Stimulated activated naive CD8-positive, alpha-beta T cell treated with anti-CD3 and anti-CD28 coated beads, Interleukin-15, Interleukin-2, amounts not matched to agents 100 ng/mL and 50 ng/mL, for 24 hours (primary cell): ENCODE results near the gene ITGB2.
"Not testable (repeated sequence)": the region's sequence is repeated elsewhere in the genome, so short reads cannot be mapped to it uniquely, and the experiment has no call there.

Experiments
- H3K27ac Mint-ChIP-seq: one replicate; pipeline ENCODE4 v1.8.0; 2021; ENCODE audit warnings: mild to moderate bottlenecking, mixed read lengths
- H3K27me3 Mint-ChIP-seq: one replicate; pipeline ENCODE4 v1.8.0; 2021; ENCODE audit warnings: mixed read lengths
- H3K36me3 Mint-ChIP-seq: one replicate; pipeline ENCODE4 v1.8.0; 2021; ENCODE audit warnings: low read depth, mixed read lengths
- H3K4me1 Mint-ChIP-seq: one replicate; pipeline ENCODE4 v1.8.0; 2021; ENCODE audit warnings: low read depth, mixed read lengths
- H3K4me3 Mint-ChIP-seq: one replicate; pipeline ENCODE4 v1.8.0; 2021; ENCODE audit warnings: mild to moderate bottlenecking, mixed read lengths
- H3K9me3 Mint-ChIP-seq: one replicate; pipeline ENCODE4 v1.8.0; 2021; ENCODE audit warnings: mixed read lengths

The ITGB2 gene

GRCh38 chr21:44928500-44929241, 8.0 kb upstream of the ITGB2 start:
- peak overlapping the region; percentile 85 for H3K4me3 Mint-ChIP-seq
- H3K9me3 Mint-ChIP-seq, H3K27me3 Mint-ChIP-seq, H3K36me3 Mint-ChIP-seq: not testable (repeated sequence)
- peaks cover 83% of the 10 kb centered on the region for H3K4me1 Mint-ChIP-seq
- H3K27ac Mint-ChIP-seq: peak overlapping the region; percentile 79

- H3K27me3 Mint-ChIP-seq: no peaks in the 10 kb centered on the region
- H3K9me3 Mint-ChIP-seq: no peaks in the 10 kb centered on the region
- H3K4me3 Mint-ChIP-seq: peak overlapping the region; percentile 85
- H3K27ac Mint-ChIP-seq: peak overlapping the region; percentile 94
- peaks cover 87% of the 10 kb centered on the region for H3K4me1 Mint-ChIP-seq
- H3K36me3 Mint-ChIP-seq: no peaks in the 10 kb centered on the region
These were observed 7.1 kb upstream of the ITGB2 start for GRCh38 chr21:44927587-44928461.

- peak overlapping the region; percentile 85 for H3K4me3 Mint-ChIP-seq
- H3K36me3 Mint-ChIP-seq: no peaks in the 10 kb centered on the region
- no peaks in the 10 kb centered on the region for H3K9me3 Mint-ChIP-seq
- H3K27ac Mint-ChIP-seq: peak overlapping the region; percentile 94
- H3K27me3 Mint-ChIP-seq: no peaks in the 10 kb centered on the region
- peaks cover 92% of the 10 kb centered on the region for H3K4me1 Mint-ChIP-seq
These were observed 6.5 kb upstream of the ITGB2 start for GRCh38 chr21:44927259-44927586.

- Mint-ChIP-seq H3K4me3 (peak overlapping the region; percentile 85), H3K36me3 (no peaks in the 10 kb centered on the region), H3K27me3 (no peaks in the 10 kb centered on the region), H3K27ac (peak overlapping the region; percentile 94), H3K9me3 (no peaks in the 10 kb centered on the region), H3K4me1 (peaks cover 97% of the 10 kb centered on the region)
These were observed 5.8 kb upstream of the ITGB2 start for GRCh38 chr21:44926331-44927101.

- Mint-ChIP-seq H3K36me3 (no peaks in the 10 kb centered on the region), H3K4me1 (peaks cover 93% of the 10 kb centered on the region), H3K27me3 (no peaks in the 10 kb centered on the region), H3K27ac (peak overlapping the region; percentile 91), H3K9me3 (no peaks in the 10 kb centered on the region), H3K4me3 (peak overlapping the region; percentile 100)
These were observed 4.7 kb upstream of the ITGB2 start for GRCh38 chr21:44925378-44925755.

- peak overlapping the region; percentile 91 for H3K27ac Mint-ChIP-seq
- H3K27me3 Mint-ChIP-seq: no peaks in the 10 kb centered on the region
- H3K4me3 Mint-ChIP-seq: peak overlapping the region; percentile 100
- H3K4me1 Mint-ChIP-seq: peaks cover 87% of the 10 kb centered on the region
- no peaks in the 10 kb centered on the region for H3K9me3 Mint-ChIP-seq
- H3K36me3 Mint-ChIP-seq: peaks cover 5% of the 10 kb centered on the region
These were observed 4.1 kb upstream of the ITGB2 start for GRCh38 chr21:44924606-44925377.

GRCh38 chr21:44923480-44924084, 2.9 kb upstream of the ITGB2 start:
- Mint-ChIP-seq H3K27me3 (no peaks in the 10 kb centered on the region), H3K27ac (peak overlapping the region; percentile 91), H3K36me3 (peaks cover 8% of the 10 kb centered on the region), H3K9me3 (no peaks in the 10 kb centered on the region), H3K4me3 (peak overlapping the region; percentile 100), H3K4me1 (peaks cover 82% of the 10 kb centered on the region)

GRCh38 chr21:44921928-44922327, 1.2 kb upstream of the ITGB2 start:
- peak overlapping the region; percentile 100 for H3K4me3 Mint-ChIP-seq
- peaks cover 22% of the 10 kb centered on the region for H3K36me3 Mint-ChIP-seq
- no peaks in the 10 kb centered on the region for H3K27me3 Mint-ChIP-seq
- H3K27ac Mint-ChIP-seq: peak overlapping the region; percentile 61
- peaks cover 82% of the 10 kb centered on the region for H3K4me1 Mint-ChIP-seq
- H3K9me3 Mint-ChIP-seq: no peaks in the 10 kb centered on the region

GRCh38 chr21:44919913-44920693, 596 bp downstream of the ITGB2 start:
- Mint-ChIP-seq H3K9me3 (no peaks in the 10 kb centered on the region), H3K4me3 (peak overlapping the region; percentile 100), H3K36me3 (peaks cover 30% of the 10 kb centered on the region), H3K27ac (peak overlapping the region; percentile 99), H3K27me3 (no peaks in the 10 kb centered on the region), H3K4me1 (peaks cover 82% of the 10 kb centered on the region)

- Mint-ChIP-seq H3K27me3 (no peaks in the 10 kb centered on the region), H3K27ac (peak overlapping the region; percentile 81), H3K4me1 (peaks cover 82% of the 10 kb centered on the region), H3K9me3 (no peaks in the 10 kb centered on the region), H3K4me3 (peak overlapping the region; percentile 100), H3K36me3 (peaks cover 32% of the 10 kb centered on the region)
These were observed 1.4 kb downstream of the ITGB2 start for GRCh38 chr21:44919111-44919912.

- Mint-ChIP-seq H3K27me3 (no peaks in the 10 kb centered on the region), H3K4me3 (peak overlapping the region; percentile 100), H3K36me3 (peaks cover 34% of the 10 kb centered on the region), H3K27ac (peak overlapping the region; percentile 71), H3K4me1 (peaks cover 82% of the 10 kb centered on the region), H3K9me3 (no peaks in the 10 kb centered on the region)
These were observed 2.1 kb downstream of the ITGB2 start for GRCh38 chr21:44918581-44919033.

GRCh38 chr21:44918107-44918470, 2.6 kb downstream of the ITGB2 start:
- H3K27ac Mint-ChIP-seq: no peak overlapping the region
- H3K9me3 Mint-ChIP-seq: no peaks in the 10 kb centered on the region
- peaks cover 82% of the 10 kb centered on the region for H3K4me1 Mint-ChIP-seq
- H3K27me3 Mint-ChIP-seq: no peaks in the 10 kb centered on the region
- H3K36me3 Mint-ChIP-seq: peaks cover 34% of the 10 kb centered on the region
- H3K4me3 Mint-ChIP-seq: peak overlapping the region; percentile 100
